Measurements from ENCODE around the gene GPR21. TPM values are rescaled to one million over a fixed set of nuclear protein-coding genes. Genes with fewer than 3 reads are reported as not detected.

Gene GPR21
- total and polyA plus RNA-seq, 2 experiments from 2014 or later = 0.90 TPM; not detected in 1

DNA sequence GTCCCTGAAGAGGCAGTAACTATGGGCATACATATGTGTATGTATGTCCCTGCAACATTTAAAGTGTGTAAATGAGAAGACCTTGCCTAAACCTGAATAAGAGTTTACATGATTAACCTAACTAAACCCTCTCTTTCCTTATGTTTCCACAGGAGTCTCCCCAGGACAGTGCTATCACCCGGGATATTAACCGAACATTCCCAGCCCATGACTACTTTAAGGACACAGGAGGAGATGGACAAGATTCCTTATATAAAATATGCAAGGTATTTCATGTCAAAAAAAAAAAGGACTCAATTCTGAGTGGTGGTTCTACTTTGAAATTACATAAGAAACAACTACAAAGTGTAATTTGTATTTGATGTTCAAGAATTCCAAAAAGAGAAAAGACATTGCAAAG is 31.7 kb downstream of the GPR21 start:
- no peak overlapping the region for H3K27ac ChIP-seq (ENCODE audit: low read depth)
- TF ChIP-seq, protein P1, sequence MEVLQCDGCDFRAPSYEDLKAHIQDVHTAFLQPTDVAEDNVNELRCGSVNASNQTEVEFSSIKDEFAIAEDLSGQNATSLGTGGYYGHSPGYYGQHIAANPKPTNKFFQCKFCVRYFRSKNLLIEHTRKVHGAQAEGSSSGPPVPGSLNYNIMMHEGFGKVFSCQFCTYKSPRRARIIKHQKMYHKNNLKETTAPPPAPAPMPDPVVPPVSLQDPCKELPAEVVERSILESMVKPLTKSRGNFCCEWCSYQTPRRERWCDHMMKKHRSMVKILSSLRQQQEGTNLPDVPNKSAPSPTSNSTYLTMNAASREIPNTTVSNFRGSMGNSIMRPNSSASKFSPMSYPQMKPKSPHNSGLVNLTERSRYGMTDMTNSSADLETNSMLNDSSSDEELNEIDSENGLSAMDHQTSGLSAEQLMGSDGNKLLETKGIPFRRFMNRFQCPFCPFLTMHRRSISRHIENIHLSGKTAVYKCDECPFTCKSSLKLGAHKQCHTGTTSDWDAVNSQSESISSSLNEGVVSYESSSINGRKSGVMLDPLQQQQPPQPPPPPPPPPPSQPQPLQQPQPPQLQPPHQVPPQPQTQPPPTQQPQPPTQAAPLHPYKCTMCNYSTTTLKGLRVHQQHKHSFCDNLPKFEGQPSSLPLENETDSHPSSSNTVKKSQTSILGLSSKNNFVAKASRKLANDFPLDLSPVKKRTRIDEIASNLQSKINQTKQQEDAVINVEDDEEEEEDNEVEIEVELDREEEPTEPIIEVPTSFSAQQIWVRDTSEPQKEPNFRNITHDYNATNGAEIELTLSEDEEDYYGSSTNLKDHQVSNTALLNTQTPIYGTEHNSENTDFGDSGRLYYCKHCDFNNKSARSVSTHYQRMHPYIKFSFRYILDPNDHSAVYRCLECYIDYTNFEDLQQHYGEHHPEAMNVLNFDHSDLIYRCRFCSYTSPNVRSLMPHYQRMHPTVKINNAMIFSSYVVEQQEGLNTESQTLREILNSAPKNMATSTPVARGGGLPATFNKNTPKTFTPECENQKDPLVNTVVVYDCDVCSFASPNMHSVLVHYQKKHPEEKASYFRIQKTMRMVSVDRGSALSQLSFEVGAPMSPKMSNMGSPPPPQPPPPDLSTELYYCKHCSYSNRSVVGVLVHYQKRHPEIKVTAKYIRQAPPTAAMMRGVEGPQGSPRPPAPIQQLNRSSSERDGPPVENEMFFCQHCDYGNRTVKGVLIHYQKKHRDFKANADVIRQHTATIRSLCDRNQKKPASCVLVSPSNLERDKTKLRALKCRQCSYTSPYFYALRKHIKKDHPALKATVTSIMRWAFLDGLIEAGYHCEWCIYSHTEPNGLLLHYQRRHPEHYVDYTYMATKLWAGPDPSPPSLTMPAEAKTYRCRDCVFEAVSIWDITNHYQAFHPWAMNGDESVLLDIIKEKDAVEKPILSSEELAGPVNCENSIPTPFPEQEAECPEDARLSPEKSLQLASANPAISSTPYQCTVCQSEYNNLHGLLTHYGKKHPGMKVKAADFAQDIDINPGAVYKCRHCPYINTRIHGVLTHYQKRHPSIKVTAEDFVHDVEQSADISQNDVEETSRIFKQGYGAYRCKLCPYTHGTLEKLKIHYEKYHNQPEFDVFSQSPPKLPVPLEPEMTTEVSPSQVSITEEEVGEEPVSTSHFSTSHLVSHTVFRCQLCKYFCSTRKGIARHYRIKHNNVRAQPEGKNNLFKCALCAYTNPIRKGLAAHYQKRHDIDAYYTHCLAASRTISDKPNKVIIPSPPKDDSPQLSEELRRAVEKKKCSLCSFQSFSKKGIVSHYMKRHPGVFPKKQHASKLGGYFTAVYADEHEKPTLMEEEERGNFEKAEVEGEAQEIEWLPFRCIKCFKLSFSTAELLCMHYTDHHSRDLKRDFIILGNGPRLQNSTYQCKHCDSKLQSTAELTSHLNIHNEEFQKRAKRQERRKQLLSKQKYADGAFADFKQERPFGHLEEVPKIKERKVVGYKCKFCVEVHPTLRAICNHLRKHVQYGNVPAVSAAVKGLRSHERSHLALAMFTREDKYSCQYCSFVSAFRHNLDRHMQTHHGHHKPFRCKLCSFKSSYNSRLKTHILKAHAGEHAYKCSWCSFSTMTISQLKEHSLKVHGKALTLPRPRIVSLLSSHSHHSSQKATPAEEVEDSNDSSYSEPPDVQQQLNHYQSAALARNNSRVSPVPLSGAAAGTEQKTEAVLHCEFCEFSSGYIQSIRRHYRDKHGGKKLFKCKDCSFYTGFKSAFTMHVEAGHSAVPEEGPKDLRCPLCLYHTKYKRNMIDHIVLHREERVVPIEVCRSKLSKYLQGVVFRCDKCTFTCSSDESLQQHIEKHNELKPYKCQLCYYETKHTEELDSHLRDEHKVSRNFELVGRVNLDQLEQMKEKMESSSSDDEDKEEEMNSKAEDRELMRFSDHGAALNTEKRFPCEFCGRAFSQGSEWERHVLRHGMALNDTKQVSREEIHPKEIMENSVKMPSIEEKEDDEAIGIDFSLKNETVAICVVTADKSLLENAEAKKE (CRISPR knock-in tag; IDR thresholded peaks at IDR 0.05) = no peak
- no peak for TF ChIP-seq STAT1 (IDR thresholded peaks at IDR 0.05; ENCODE audit: unreplicated experiment)
- TF ChIP-seq, protein P2, sequence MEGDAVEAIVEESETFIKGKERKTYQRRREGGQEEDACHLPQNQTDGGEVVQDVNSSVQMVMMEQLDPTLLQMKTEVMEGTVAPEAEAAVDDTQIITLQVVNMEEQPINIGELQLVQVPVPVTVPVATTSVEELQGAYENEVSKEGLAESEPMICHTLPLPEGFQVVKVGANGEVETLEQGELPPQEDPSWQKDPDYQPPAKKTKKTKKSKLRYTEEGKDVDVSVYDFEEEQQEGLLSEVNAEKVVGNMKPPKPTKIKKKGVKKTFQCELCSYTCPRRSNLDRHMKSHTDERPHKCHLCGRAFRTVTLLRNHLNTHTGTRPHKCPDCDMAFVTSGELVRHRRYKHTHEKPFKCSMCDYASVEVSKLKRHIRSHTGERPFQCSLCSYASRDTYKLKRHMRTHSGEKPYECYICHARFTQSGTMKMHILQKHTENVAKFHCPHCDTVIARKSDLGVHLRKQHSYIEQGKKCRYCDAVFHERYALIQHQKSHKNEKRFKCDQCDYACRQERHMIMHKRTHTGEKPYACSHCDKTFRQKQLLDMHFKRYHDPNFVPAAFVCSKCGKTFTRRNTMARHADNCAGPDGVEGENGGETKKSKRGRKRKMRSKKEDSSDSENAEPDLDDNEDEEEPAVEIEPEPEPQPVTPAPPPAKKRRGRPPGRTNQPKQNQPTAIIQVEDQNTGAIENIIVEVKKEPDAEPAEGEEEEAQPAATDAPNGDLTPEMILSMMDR (conservative IDR thresholded peaks at IDR 0.05; ENCODE audit: low read depth in 2 of 2) = no peak
- TF ChIP-seq, protein P3, sequence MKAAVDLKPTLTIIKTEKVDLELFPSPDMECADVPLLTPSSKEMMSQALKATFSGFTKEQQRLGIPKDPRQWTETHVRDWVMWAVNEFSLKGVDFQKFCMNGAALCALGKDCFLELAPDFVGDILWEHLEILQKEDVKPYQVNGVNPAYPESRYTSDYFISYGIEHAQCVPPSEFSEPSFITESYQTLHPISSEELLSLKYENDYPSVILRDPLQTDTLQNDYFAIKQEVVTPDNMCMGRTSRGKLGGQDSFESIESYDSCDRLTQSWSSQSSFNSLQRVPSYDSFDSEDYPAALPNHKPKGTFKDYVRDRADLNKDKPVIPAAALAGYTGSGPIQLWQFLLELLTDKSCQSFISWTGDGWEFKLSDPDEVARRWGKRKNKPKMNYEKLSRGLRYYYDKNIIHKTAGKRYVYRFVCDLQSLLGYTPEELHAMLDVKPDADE (IDR thresholded peaks at IDR 0.05) = no peak
- TF ChIP-seq ZNF331 (CRISPR knock-in tag; IDR thresholded peaks at IDR 0.05; ENCODE audit: low read depth) = no peak
- TF ChIP-seq JUNB (IDR thresholded peaks at IDR 0.05; ENCODE audit: unreplicated experiment) = no peak
- TF ChIP-seq CREB1 (CRISPR knock-in tag; IDR thresholded peaks at IDR 0.05; ENCODE audit: low read depth) = no peak
- TF ChIP-seq NANOG (IDR thresholded peaks at IDR 0.05; ENCODE audit: borderline replicate concordance) = no peak
- TF ChIP-seq, protein P4, sequence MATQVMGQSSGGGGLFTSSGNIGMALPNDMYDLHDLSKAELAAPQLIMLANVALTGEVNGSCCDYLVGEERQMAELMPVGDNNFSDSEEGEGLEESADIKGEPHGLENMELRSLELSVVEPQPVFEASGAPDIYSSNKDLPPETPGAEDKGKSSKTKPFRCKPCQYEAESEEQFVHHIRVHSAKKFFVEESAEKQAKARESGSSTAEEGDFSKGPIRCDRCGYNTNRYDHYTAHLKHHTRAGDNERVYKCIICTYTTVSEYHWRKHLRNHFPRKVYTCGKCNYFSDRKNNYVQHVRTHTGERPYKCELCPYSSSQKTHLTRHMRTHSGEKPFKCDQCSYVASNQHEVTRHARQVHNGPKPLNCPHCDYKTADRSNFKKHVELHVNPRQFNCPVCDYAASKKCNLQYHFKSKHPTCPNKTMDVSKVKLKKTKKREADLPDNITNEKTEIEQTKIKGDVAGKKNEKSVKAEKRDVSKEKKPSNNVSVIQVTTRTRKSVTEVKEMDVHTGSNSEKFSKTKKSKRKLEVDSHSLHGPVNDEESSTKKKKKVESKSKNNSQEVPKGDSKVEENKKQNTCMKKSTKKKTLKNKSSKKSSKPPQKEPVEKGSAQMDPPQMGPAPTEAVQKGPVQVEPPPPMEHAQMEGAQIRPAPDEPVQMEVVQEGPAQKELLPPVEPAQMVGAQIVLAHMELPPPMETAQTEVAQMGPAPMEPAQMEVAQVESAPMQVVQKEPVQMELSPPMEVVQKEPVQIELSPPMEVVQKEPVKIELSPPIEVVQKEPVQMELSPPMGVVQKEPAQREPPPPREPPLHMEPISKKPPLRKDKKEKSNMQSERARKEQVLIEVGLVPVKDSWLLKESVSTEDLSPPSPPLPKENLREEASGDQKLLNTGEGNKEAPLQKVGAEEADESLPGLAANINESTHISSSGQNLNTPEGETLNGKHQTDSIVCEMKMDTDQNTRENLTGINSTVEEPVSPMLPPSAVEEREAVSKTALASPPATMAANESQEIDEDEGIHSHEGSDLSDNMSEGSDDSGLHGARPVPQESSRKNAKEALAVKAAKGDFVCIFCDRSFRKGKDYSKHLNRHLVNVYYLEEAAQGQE (IDR thresholded peaks at IDR 0.05; ENCODE audit: unreplicated experiment) = no peak
- TF ChIP-seq EZH2phosphoT487 (IDR thresholded peaks at IDR 0.05; ENCODE audit: unreplicated experiment) = no peak
- TF ChIP-seq POLR2AphosphoS5 (IDR thresholded peaks at IDR 0.05; ENCODE audit: low read depth) = no peak
- H3K36me3 Mint-ChIP-seq (ENCODE audit: low read depth) = peaks cover 24% of the 10 kb centered on the region
- no peak overlapping the region for H3K4me2 ChIP-seq
- H3K4me1 ChIP-seq (ENCODE audit: insufficient read depth) = peaks cover 10% of the 10 kb centered on the region; the same call in 1 of the 2 replicates
- no peaks in the 10 kb centered on the region for H3K9me3 Mint-ChIP-seq
- peaks cover 4% of the 10 kb centered on the region for H3K4me1 Mint-ChIP-seq
- DNase-seq (ENCODE audit: low spot score) (no peak), ATAC-seq (no peak)
- peaks cover 19% of the 10 kb centered on the region for H3K36me3 ChIP-seq (ENCODE audit: insufficient read depth)
- H3K27me3 ChIP-seq (ENCODE audit: insufficient read depth) = no peaks in the 10 kb centered on the region
- H3K27ac Mint-ChIP-seq = no peak overlapping the region
- H3K4me3 Mint-ChIP-seq = no peak overlapping the region
- no peaks in the 10 kb centered on the region for H3F3A ChIP-seq (replicated peaks; ENCODE audit: low read depth)
- H3K27me3 Mint-ChIP-seq (ENCODE audit: insufficient read depth, low read depth, poor library complexity) = peaks cover 2% of the 10 kb centered on the region
- no peaks in the 10 kb centered on the region for H3K9me2 ChIP-seq (ENCODE audit: insufficient read depth)
- no peak overlapping the region for H3K4me3 ChIP-seq
- no peaks in the 10 kb centered on the region; the same call in 1 of the 2 replicates for H4K20me1 ChIP-seq (replicated peaks; ENCODE audit: insufficient read depth)
- no peak overlapping the region for H2AFZ ChIP-seq
- H3K79me2 ChIP-seq (replicated peaks; ENCODE audit: insufficient read depth) = no peaks in the 10 kb centered on the region
